A673 (cell line): Measurements from ENCODE around the gene EFCAB6.

ENCODE experiments used
- CTCF ChIP-seq: fragments of 300-800, 200-600 bp; sonication (generic); conservative IDR thresholded peaks from 2 replicates; pipeline ENCODE4 v1.5.1; 2017; ENCODE audit warnings: low read depth, mild to moderate bottlenecking, antibody characterized with exemption, low read length, moderate library complexity, mixed read lengths
- EZH2 ChIP-seq: fragments of 200-600 bp; sonication (generic); IDR thresholded peaks from 2 replicates; pipeline ENCODE4 v1.6.1; 2017; ENCODE audit warnings: borderline replicate concordance, low read depth, mild to moderate bottlenecking, mixed read lengths, antibody characterized with exemption, low read length; ENCODE audit not compliant: poor library complexity, severe bottlenecking

DNA sequence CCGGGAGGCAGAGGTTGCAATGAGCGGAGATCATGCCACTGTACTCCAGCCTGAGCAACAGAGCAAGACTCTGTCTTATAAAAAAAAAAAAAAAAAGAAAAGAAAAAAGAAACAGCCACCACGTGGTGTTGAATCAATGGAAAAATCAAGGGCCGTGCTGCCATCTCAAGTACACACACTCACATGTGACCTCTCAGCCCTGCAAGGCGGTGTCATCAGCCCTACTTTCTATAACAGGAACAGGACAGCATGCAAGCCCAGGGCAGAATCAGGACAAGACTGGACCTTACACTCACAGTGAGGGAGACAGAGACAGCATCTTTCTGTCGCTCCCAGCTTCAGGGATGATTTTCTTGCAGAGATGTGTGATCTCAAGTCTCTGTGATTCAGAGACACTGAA is 220.7 kb downstream of the EFCAB6 start:
- no peak for TF ChIP-seq CTCF
- TF ChIP-seq EZH2: no peak
